Stimulated activated CD4-positive, alpha-beta T cell treated with anti-CD3 and anti-CD28 coated beads, TNF-alpha, amount 100 ng/mL, for 1 hour (primary cell): Measurements from ENCODE around the gene CD276.

ENCODE experiments used
- DNase-seq, 3 donors: peaks; one replicate each; pipeline ENCODE4 v3.0.0-alpha.2; 2020; ENCODE audit warnings: low read depth in 3 of 3, low spot score in 1 of 3

CD276 gene

GRCh38 chr15:73746883-73747282 lies 62.7 kb downstream of the CD276 start:
- DNase-seq = no peak

DNA sequence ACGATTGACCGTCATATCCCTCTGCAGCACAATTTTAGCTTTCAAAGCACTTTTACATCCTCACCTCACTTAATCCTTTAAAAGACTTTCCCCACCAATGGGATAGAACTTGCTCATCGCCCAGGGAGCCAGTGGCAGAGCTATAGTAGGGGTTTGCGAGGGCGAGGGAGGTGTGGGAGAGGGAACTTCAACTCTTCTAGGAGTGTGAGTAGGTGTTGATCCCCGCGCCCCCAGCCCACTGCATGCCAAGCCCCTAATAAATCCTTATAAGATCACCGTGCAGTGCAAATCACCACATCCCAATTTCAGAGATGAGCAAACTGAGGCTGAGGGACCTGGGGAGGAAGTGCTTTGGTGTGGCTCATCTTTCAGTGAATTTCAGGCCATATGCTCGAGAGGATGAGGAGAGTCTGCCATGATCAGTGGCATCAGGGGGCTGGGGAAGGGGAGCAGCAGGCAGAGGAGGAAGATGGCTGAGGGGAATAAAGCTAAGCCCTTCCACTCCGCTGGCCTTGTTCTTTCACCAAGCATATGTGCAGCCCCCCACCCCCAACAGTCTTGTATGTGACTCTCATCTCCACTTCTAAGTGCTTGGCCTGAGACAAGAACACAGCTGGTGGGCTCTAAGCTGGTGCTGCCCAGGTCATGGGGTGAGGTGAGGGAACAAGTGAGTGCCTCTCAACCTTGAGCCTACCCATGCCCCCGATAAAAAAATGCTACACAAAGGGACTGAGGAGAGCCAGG lies 63.8 kb downstream of the CD276 start:
- no peak for DNase-seq

GRCh38 chr15:73748730-73749129 lies 64.5 kb downstream of the CD276 start:
- DNase-seq = no peak

- no peak for DNase-seq
These were observed 65.3 kb downstream of the CD276 start for GRCh38 chr15:73749533-73749932.

- no peak for DNase-seq
These were observed 65.8 kb downstream of the CD276 start for GRCh38 chr15:73749971-73750370.

GRCh38 chr15:73750438-73750837 lies 66.3 kb downstream of the CD276 start:
- DNase-seq = no peak

GRCh38 chr15:73750951-73751350 lies 66.8 kb downstream of the CD276 start:
- DNase-seq = no peak

DNA sequence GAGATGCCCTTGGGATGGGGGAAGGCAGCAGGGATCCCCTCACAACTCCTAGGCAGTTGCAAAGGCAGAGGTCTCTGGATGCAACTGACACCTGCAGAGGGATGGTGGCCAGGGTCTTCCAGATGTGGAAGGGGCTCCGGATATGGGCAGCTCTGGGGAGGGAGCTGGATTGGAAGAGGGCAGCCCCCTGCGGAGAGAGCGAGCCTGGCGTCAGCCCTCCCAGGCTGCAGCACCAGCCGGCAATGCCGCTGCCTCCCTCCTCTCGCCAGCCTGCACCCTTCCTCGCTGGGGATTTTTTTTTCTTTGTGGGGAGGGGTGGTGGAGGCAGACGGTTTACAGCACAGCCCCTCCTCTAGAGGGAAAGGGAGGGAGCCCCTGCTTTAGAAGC lies 67.3 kb downstream of the CD276 start:
- DNase-seq = no peak

DNA sequence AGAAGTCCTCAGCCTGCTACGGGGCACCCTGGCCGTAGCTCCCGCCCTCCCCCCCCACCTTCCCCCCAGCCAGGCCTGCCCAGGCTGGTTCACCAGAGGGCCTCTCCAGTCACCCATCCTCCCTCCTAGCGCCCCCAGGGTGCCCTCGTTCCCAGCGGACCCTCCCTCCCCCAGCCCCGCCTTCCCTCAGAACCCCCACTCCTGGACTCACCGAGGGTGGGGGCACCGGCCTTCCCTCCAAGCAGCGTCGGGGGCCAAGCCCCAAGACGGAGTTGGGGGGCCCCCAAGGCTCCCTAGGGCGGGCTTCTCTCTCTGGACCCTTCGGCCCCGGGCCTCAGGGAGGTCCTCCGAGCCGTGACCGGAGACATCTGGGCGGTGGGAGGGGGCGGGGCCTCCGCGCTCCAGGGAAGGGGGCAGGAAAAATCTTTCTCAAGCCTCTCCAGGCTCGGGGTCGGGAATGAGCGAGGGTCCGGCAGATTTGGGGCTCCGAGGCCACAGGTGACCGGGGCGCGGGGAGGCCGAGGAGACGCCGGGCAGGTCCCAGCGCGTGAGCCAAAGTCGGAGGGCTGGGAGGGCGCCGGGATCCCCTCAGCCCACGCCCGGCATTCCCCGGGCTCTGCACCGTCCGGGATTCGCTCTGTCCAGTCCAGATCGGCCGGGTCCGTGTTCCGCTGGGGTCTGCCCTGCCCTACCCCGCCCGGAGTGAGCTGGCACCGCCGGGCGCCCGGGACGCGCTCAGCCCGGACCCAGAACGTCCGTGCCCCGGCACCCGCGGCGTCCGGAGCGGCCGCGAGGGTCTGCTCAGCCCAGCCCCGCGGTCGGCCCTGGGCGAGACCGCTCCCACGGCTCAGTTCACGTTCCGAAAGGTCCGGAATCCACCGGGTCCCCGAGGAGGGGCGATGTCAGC lies 68.0 kb downstream of the CD276 start:
- no peak for DNase-seq

- no peak for DNase-seq
These were observed 68.6 kb downstream of the CD276 start for GRCh38 chr15:73752806-73753193.

DNA sequence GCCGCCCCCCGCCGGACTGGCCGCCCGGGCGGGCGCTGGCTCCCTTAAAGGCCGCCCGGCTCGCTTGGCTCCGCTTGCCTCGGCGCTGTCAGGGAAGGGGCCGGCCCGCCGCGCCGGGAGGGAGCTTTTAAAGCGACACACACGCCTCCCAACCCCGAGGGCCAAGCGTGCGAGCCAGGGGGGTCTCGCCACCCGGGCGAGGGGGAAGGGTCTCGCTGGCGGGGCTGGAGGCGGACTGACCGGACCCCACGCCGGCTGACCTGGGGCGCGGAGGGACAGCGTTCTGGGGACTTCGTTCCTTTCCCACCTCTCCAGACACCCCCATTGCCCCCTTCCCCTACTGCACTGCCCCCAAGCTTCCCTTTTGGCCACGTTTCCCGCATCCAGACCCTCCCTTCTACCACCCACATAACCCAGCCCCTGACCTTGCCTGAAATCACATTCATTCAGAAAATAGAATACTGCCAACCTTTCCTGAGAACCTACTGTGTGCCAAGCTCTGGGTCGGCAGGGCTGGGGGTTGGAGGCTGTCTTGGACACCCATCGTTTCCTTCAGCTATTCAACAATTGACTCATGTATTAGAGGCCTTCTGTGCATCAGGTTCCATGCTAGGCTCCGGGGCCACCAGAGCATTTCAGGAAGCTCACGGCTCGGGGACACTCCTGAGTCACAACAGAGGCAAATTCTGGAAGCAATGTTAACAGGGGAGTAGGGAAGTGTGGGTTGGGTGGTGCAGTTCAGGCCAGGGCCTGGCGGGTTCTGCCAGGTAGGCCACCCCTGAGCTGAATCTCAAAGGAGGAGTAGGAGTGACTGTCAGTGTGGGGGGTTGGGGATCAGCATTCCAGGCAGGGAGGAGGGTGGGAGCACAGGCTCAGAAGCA lies 69.3 kb downstream of the CD276 start, which contains the start of gene INSYN1:
Gene INSYN1, minus strand, starts transcription at position 102 of the 881 bp plus-strand sequence. CDS start 2,221 bp downstream, outside the sequence.
- no peak for DNase-seq

- no peak for DNase-seq
These were observed 70.3 kb downstream of the CD276 start for GRCh38 chr15:73754461-73754860.

- DNase-seq = no peak
These were observed 71.3 kb downstream of the CD276 start for GRCh38 chr15:73755481-73755880.

DNA sequence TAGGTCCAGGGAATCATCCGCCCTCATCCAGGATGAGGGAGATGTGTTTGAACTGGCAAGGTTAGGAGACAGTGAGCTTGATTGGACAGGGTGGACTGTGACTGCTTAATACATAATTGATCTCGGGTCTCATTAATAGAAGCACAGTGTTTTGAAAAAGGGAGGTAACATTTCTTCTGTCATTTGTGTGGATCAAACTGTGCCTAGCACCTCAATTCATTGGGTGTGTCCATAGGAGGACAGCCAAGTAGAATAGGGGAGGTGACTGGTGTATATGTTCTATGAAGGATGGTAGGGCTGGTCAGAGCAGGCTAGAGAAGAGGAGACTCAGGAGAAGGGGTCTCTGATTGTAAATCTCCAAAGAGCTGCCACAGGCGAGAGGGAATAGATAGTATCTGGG lies 71.8 kb downstream of the CD276 start:
- DNase-seq = no peak

DNA sequence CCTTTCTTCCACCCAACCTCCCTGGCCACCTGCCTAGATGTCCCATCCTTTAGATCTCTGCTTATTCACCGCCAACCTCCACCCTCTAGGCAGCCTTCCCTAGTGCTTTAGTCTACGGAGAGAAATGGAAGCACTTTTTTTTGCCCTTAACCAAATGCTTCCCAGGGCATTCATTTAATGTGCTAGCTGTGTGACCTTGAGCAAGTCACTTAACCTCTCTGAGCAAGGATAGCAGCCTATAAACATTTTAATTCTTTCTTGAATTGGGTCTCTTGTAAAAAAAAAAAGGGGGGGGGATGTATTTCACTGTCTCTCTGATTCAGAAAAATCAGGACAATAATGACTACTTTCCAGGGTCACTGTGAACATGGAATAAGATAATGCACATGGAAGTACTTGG lies 72.2 kb downstream of the CD276 start:
- no peak for DNase-seq

DNA sequence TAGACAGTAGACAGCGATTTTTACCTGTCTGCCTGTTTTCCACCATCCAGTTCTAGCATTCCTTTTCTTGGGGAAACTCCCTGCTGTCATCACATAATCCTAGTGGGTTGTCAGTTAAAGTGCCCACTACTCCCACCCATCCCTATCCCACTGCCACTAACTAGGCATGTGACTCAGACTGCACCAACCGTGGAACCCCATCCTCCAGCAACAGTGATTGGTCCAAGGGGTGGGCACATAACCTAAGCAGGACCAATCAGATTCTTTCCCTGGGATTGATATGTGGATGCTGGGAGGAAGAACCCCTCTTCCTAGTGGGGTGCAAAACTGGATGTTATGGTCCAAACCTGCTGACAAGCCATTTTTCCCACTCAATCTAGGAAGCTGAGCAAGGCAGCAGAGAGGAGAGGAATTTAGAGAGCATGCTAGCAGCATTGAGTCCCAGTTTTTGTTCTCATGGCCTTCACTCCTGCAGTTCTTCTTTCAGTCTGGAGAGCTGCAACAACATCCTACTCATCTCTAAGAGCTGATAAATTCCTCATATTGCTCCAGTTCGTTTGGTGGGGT lies 72.8 kb downstream of the CD276 start:
- no peak for DNase-seq

- DNase-seq = no peak
These were observed 73.4 kb downstream of the CD276 start for GRCh38 chr15:73757571-73757970.

- no peak for DNase-seq
These were observed 74.3 kb downstream of the CD276 start for GRCh38 chr15:73758461-73758860.

- DNase-seq = no peak
These were observed 76.4 kb downstream of the CD276 start for GRCh38 chr15:73760330-73761329.

DNA sequence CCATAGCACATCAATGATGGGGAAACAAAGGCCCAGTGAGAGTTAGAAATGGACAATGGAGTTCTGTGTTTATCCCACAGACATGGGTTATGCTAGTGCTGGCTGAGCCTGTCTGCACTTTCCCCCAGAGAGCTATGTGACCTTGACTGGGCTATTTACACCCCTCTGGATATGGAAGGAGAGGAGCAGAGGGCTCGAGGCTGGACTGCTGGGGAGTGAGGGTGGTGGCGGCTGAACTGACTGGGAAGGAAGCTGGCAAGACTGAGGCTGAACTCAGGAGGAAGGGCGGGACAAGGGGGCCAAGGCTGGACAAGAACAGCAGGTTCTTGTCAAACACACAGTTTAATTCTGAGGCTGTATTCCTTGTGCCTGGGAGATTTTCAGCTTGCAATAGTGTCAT lies 79.7 kb downstream of the CD276 start:
- DNase-seq = no peak
